HEK293 (cell line): ENCODE measurements around the gene GTF2IRD1.

Experiments used
- HOXA7 ChIP-seq: sonication (generic); formaldehyde crosslinking; IDR thresholded peaks from 2 replicates; pipeline ENCODE4 v1.8.1; 2022; ENCODE audit warnings: missing genetic modification reagents, borderline replicate concordance
- KLF1 ChIP-seq: fragments of 450-650 bp; formaldehyde crosslinking; IDR thresholded peaks from 2 replicates; pipeline ENCODE4 v1.5.1; 2016; ENCODE audit warnings: missing biosample characterization, missing genetic modification characterization
- SP2 ChIP-seq: fragments of 450-650 bp; formaldehyde crosslinking; IDR thresholded peaks from 2 replicates; pipeline ENCODE4 v1.5.1; 2016; ENCODE audit warnings: missing biosample characterization, missing genetic modification characterization
- ZNF132 ChIP-seq: fragments of 450-650 bp; formaldehyde crosslinking; IDR thresholded peaks from 2 replicates; pipeline ENCODE4 v1.5.1; 2017; ENCODE audit warnings: missing biosample characterization, missing genetic modification characterization, borderline replicate concordance
- ZNF274 ChIP-seq, 2 experiments: fragments of 200-500 bp in 1 of 2; fragments of 450-650 bp in 1 of 2; sonication (Bioruptor generic) in 1 of 2; formaldehyde crosslinking in 1 of 2; IDR thresholded peaks; 2 replicates each; pipeline versions ENCODE4 v1.5.1 to v1.6.1; 2014 to 2016; ENCODE audit warnings: borderline replicate concordance in 1 of 2, inconsistent platforms in 1 of 2, low read length in 1 of 2, missing biosample characterization in 1 of 2, missing genetic modification characterization in 1 of 2
- ZNF670 ChIP-seq: fragments of 450-650 bp; formaldehyde crosslinking; IDR thresholded peaks from 2 replicates; pipeline ENCODE4 v1.5.1; 2016; ENCODE audit warnings: missing biosample characterization, missing genetic modification characterization, low read depth
- TF ChIP-seq, protein P1 (sequence below): fragments of 450-650 bp; formaldehyde crosslinking; IDR thresholded peaks from 2 replicates; pipeline ENCODE4 v1.5.1; 2016; ENCODE audit warnings: missing biosample characterization, missing genetic modification characterization
- TF ChIP-seq, protein P2 (sequence below): fragments of 450-650 bp; formaldehyde crosslinking; IDR thresholded peaks from 2 replicates; pipeline ENCODE4 v1.5.1; 2016; ENCODE audit warnings: missing biosample characterization, missing genetic modification characterization
- TF ChIP-seq, protein P3 (sequence below): fragments of 450-650 bp; formaldehyde crosslinking; IDR thresholded peaks from 2 replicates; pipeline ENCODE4 v1.5.1; 2016; ENCODE audit warnings: missing biosample characterization, missing genetic modification characterization

DNA sequence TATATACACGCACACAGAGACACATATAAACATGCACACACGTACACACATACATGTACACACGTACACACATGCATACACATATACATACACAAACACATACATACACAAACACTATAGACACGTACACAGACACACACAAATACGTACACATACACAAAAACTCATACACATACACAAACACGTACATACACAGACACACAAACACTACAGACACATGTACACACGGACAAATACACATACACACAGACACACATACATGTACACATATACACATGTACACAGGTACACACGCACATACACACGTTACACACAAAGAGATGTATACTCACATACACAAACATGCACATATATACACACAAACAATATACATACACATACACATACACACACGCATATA, 35.2 kb upstream of the GTF2IRD1 start:
- TF ChIP-seq SP2 (tag by site-specific recombination) (no peak), ZNF132 (no peak), KLF1 (no peak), ZNF274 (IDR thresholded peaks at IDR 0.05; ENCODE audit: low read length) (no peak), ZNF274 (tag by site-specific recombination; IDR thresholded peaks at IDR 0.05; ENCODE audit: borderline replicate concordance) (no peak), ZNF670 (tag by site-specific recombination) (no peak), HOXA7 (no peak)
- TF ChIP-seq, protein P1, sequence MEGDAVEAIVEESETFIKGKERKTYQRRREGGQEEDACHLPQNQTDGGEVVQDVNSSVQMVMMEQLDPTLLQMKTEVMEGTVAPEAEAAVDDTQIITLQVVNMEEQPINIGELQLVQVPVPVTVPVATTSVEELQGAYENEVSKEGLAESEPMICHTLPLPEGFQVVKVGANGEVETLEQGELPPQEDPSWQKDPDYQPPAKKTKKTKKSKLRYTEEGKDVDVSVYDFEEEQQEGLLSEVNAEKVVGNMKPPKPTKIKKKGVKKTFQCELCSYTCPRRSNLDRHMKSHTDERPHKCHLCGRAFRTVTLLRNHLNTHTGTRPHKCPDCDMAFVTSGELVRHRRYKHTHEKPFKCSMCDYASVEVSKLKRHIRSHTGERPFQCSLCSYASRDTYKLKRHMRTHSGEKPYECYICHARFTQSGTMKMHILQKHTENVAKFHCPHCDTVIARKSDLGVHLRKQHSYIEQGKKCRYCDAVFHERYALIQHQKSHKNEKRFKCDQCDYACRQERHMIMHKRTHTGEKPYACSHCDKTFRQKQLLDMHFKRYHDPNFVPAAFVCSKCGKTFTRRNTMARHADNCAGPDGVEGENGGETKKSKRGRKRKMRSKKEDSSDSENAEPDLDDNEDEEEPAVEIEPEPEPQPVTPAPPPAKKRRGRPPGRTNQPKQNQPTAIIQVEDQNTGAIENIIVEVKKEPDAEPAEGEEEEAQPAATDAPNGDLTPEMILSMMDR (tag by site-specific recombination): no peak
- TF ChIP-seq, protein P2, sequence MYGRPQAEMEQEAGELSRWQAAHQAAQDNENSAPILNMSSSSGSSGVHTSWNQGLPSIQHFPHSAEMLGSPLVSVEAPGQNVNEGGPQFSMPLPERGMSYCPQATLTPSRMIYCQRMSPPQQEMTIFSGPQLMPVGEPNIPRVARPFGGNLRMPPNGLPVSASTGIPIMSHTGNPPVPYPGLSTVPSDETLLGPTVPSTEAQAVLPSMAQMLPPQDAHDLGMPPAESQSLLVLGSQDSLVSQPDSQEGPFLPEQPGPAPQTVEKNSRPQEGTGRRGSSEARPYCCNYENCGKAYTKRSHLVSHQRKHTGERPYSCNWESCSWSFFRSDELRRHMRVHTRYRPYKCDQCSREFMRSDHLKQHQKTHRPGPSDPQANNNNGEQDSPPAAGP (tag by site-specific recombination): no peak
- TF ChIP-seq, protein P3, sequence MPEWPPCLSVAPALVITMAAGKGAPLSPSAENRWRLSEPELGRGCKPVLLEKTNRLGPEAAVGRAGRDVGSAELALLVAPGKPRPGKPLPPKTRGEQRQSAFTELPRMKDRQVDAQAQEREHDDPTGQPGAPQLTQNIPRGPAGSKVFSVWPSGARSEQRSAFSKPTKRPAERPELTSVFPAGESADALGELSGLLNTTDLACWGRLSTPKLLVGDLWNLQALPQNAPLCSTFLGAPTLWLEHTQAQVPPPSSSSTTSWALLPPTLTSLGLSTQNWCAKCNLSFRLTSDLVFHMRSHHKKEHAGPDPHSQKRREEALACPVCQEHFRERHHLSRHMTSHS (tag by site-specific recombination): no peak
